HUES48 (cell line): ENCODE results near the gene NCAM1.

ENCODE experiments used
- H3K27ac ChIP-seq: one replicate; pipeline ENCODE4 v1.7.0; 2013; ENCODE audit warnings: low read depth, low read length, inconsistent platforms
- H3K27me3 ChIP-seq: 2 replicates; pipeline ENCODE4 v1.6.1; 2013; ENCODE audit warnings: mild to moderate bottlenecking, low read length; ENCODE audit not compliant: control insufficient read depth, insufficient read depth
- H3K36me3 ChIP-seq: 2 replicates; pipeline ENCODE4 v1.6.1; 2013; ENCODE audit warnings: low read length; ENCODE audit not compliant: control insufficient read depth, insufficient read depth
- H3K4me1 ChIP-seq: 2 replicates; pipeline ENCODE4 v1.6.1; 2013; ENCODE audit warnings: mild to moderate bottlenecking, low read length; ENCODE audit not compliant: control insufficient read depth, insufficient read depth
- H3K4me3 ChIP-seq: 2 replicates; pipeline ENCODE4 v1.5.1; 2013; ENCODE audit warnings: mild to moderate bottlenecking, low read depth, low read length
- H3K9ac ChIP-seq: 2 replicates; pipeline ENCODE4 v1.6.1; 2013; ENCODE audit warnings: mild to moderate bottlenecking, low read depth, low read length, moderate library complexity
- H3K9me3 ChIP-seq: 2 replicates; pipeline ENCODE4 v1.6.1; 2013; ENCODE audit warnings: low read length; ENCODE audit not compliant: control insufficient read depth, insufficient read depth

Gene NCAM1

GRCh38 chr11:113242767-113243397, 281.7 kb downstream of the NCAM1 start:
- no peaks in the 10 kb centered on the region for H3K9me3 ChIP-seq
- peaks cover 18% of the 10 kb centered on the region for H3K4me1 ChIP-seq
- peak overlapping the region; percentile 13 for H3K27ac ChIP-seq
- peak overlapping the region; percentile 41 for H3K9ac ChIP-seq
- H3K36me3 ChIP-seq = no peaks in the 10 kb centered on the region
- peak overlapping the region; percentile 3; the same call in 1 of the 2 replicates for H3K4me3 ChIP-seq
- H3K27me3 ChIP-seq = no peaks in the 10 kb centered on the region

GRCh38 chr11:113243696-113244095, 282.5 kb downstream of the NCAM1 start:
- peaks cover 18% of the 10 kb centered on the region for H3K4me1 ChIP-seq
- H3K9me3 ChIP-seq = no peaks in the 10 kb centered on the region
- H3K27ac ChIP-seq = no peak overlapping the region
- no peak overlapping the region for H3K4me3 ChIP-seq
- no peaks in the 10 kb centered on the region for H3K27me3 ChIP-seq
- H3K36me3 ChIP-seq = no peaks in the 10 kb centered on the region
- H3K9ac ChIP-seq = no peak overlapping the region

DNA sequence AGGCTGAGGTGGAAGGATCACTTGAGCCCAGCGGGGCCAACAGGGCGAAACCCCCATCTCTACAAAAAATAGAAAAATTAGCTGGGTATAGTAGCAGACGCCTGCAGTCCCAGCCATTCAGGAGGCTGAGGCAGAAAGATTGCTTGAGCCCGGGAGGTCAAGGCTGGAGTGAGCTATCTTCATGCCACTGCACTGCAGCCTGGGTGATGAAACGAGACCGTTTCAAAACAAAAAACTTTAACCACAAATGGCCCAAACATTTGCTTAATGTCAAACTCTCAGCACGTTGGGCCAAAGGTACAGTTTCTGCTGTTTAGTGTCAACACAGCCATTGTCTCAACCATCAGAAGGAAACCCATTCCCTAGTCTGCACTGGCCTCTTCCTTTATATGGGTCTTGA, 284.0 kb downstream of the NCAM1 start:
- Histone ChIP-seq H3K9ac (no peak overlapping the region), H3K4me3 (no peak overlapping the region), H3K4me1 (peaks cover 18% of the 10 kb centered on the region), H3K36me3 (no peaks in the 10 kb centered on the region), H3K9me3 (no peaks in the 10 kb centered on the region), H3K27ac (no peak overlapping the region), H3K27me3 (no peaks in the 10 kb centered on the region)

DNA sequence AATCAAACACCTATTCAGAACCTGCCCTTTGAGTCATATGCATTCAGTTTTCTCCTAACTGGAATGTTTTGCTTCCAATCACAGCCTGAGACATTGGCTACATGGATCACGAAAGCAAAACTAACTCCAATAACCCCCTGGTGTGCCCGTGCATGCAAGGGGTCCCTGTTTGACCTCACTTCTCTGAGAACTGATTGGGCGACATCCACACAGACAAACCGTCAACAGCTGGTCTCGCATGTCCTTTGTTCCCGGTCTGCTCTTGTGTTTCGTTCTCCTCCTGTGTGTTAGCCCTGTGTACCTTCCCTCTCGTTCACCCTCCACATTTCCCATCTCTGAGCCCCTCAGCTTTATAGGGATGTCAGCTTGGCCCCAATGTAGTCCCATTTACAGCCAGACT, 286.0 kb downstream of the NCAM1 start:
- no peaks in the 10 kb centered on the region for H3K36me3 ChIP-seq
- peaks cover 18% of the 10 kb centered on the region for H3K4me1 ChIP-seq
- no peaks in the 10 kb centered on the region for H3K9me3 ChIP-seq
- no peaks in the 10 kb centered on the region for H3K27me3 ChIP-seq
- H3K4me3 ChIP-seq = no peak overlapping the region
- H3K9ac ChIP-seq = no peak overlapping the region
- no peak overlapping the region for H3K27ac ChIP-seq

GRCh38 chr11:113247966-113248365, 286.7 kb downstream of the NCAM1 start:
- no peak overlapping the region for H3K9ac ChIP-seq
- H3K27me3 ChIP-seq = no peaks in the 10 kb centered on the region
- H3K4me3 ChIP-seq = no peak overlapping the region
- H3K9me3 ChIP-seq = no peaks in the 10 kb centered on the region
- no peaks in the 10 kb centered on the region for H3K36me3 ChIP-seq
- no peak overlapping the region for H3K27ac ChIP-seq
- peaks cover 13% of the 10 kb centered on the region for H3K4me1 ChIP-seq

- H3K4me3 ChIP-seq = no peak overlapping the region
- peaks cover 7% of the 10 kb centered on the region; the same call in 1 of the 2 replicates for H3K4me1 ChIP-seq
- H3K9me3 ChIP-seq = no peaks in the 10 kb centered on the region
- no peak overlapping the region for H3K9ac ChIP-seq
- no peaks in the 10 kb centered on the region for H3K27me3 ChIP-seq
- no peaks in the 10 kb centered on the region for H3K36me3 ChIP-seq
- H3K27ac ChIP-seq = no peak overlapping the region
These were observed 287.7 kb downstream of the NCAM1 start for GRCh38 chr11:113248702-113249490.

DNA sequence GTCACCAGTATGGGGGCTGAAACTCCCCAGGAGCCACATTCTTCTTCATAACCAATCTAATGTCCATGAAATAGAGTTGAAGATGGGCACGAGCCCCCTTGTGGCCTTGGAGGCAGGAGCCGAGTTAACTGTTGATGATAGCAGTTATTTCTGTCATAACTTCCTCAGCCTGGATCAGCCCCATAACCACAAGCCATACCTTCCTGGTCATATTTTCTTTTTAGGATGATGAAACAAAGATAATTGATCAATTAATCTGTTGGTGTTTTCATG, 288.2 kb downstream of the NCAM1 start:
- peaks cover 7% of the 10 kb centered on the region; the same call in 1 of the 2 replicates for H3K4me1 ChIP-seq
- H3K27me3 ChIP-seq = no peaks in the 10 kb centered on the region
- no peak overlapping the region for H3K9ac ChIP-seq
- no peak overlapping the region for H3K4me3 ChIP-seq
- no peak overlapping the region for H3K27ac ChIP-seq
- no peaks in the 10 kb centered on the region for H3K36me3 ChIP-seq
- H3K9me3 ChIP-seq = no peaks in the 10 kb centered on the region

DNA sequence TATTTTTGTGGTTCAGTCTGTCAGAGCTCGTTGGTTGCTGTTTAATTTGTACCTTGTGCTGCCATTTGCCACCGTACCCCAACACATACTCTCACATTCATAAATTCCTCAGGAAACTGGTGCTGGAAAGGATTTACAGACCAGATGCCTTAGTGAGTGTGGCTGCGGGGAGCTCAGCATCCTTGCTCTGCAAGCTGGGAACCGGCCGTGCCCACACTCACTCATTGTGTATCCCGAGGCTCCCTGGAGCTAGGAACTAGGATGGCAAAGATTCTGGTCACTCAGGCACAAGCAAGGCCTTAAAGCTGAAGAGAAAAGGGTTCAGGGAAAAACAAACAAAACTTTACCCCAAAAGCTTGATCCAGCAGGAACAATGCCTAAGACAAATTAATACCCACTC, 288.6 kb downstream of the NCAM1 start:
- Histone ChIP-seq H3K4me1 (peaks cover 7% of the 10 kb centered on the region; the same call in 1 of the 2 replicates), H3K9me3 (no peaks in the 10 kb centered on the region), H3K27ac (no peak overlapping the region), H3K9ac (no peak overlapping the region), H3K36me3 (no peaks in the 10 kb centered on the region), H3K27me3 (no peaks in the 10 kb centered on the region), H3K4me3 (no peak overlapping the region)

GRCh38 chr11:113251281-113251680, 290.1 kb downstream of the NCAM1 start:
- Histone ChIP-seq H3K27me3 (no peaks in the 10 kb centered on the region), H3K4me3 (no peak overlapping the region), H3K9ac (no peak overlapping the region), H3K4me1 (peaks cover 7% of the 10 kb centered on the region; the same call in 1 of the 2 replicates), H3K9me3 (no peaks in the 10 kb centered on the region), H3K27ac (no peak overlapping the region), H3K36me3 (no peaks in the 10 kb centered on the region)

- no peak overlapping the region for H3K4me3 ChIP-seq
These were observed 292.2 kb downstream of the NCAM1 start for GRCh38 chr11:113253406-113253805.

DNA sequence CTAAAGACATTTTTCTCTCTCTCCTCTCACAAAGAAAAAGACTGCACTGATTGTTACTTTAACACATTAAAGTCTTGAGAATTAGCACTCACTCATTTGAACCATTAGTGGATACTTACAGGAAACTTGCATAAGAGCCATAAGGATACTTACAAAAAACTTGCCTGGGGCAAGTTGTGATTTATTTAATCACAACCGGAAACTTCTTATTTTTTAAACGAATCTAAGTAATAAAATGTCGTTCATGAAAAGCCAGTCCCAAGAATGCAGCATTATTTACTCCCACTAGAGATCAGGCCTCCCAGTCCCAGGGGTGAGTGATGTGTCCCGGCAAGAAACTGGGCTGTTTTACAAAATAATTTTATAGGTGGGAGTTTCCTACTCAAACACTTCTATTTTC, 293.9 kb downstream of the NCAM1 start:
- Histone ChIP-seq H3K27ac (no peak overlapping the region), H3K27me3 (no peaks in the 10 kb centered on the region), H3K36me3 (no peaks in the 10 kb centered on the region), H3K4me1 (no peaks in the 10 kb centered on the region), H3K9me3 (no peaks in the 10 kb centered on the region), H3K9ac (no peak overlapping the region), H3K4me3 (no peak overlapping the region)

More at GRCh38 chr11:113253406-113253805, 292.2 kb downstream of the NCAM1 start:
- H3K36me3 ChIP-seq = no peaks in the 10 kb centered on the region
- H3K4me1 ChIP-seq = no peaks in the 10 kb centered on the region
- no peaks in the 10 kb centered on the region for H3K9me3 ChIP-seq
- no peak overlapping the region for H3K27ac ChIP-seq
- no peaks in the 10 kb centered on the region for H3K27me3 ChIP-seq
- no peak overlapping the region for H3K9ac ChIP-seq
